Osteocyte (in vitro differentiated cells): ENCODE results near the gene ZNF536. TPM values are rescaled to one million over a fixed set of nuclear protein-coding genes. Genes with fewer than 3 reads are reported as not detected.

Source experiments
- DNase-seq: peaks from one replicate; pipeline ENCODE4 v3.0.0; 2021; ENCODE audit warnings: mixed read lengths; ENCODE audit not compliant: unreplicated experiment; ENCODE audit errors: extremely low spot score
- H3K27ac Mint-ChIP-seq: one replicate; pipeline ENCODE4 v1.8.0; 2021; ENCODE audit warnings: mild to moderate bottlenecking, mixed read lengths; ENCODE audit not compliant: unreplicated experiment
- H3K27me3 Mint-ChIP-seq: one replicate; pipeline ENCODE4 v1.8.0; 2021; ENCODE audit warnings: mixed read lengths; ENCODE audit not compliant: unreplicated experiment
- H3K36me3 Mint-ChIP-seq: one replicate; pipeline ENCODE4 v1.8.0; 2021; ENCODE audit warnings: mixed read lengths; ENCODE audit not compliant: unreplicated experiment
- H3K4me1 Mint-ChIP-seq: one replicate; pipeline ENCODE4 v1.8.0; 2021; ENCODE audit warnings: mixed read lengths; ENCODE audit not compliant: unreplicated experiment
- H3K4me3 Mint-ChIP-seq: one replicate; pipeline ENCODE4 v1.8.0; 2021; ENCODE audit warnings: mild to moderate bottlenecking, moderate library complexity, mixed read lengths; ENCODE audit not compliant: unreplicated experiment
- H3K9me3 Mint-ChIP-seq: one replicate; pipeline ENCODE4 v1.8.0; 2021; ENCODE audit warnings: mixed read lengths; ENCODE audit not compliant: unreplicated experiment
- CTCF ChIP-seq: fragments of 200-600 bp; sonication (generic); IDR thresholded peaks from 2 replicates; pipeline ENCODE4 v1.5.0; 2021; ENCODE audit warnings: antibody characterized with exemption, mild to moderate bottlenecking, moderate library complexity
- long read RNA-seq: library from polyadenylated mRNA; unstranded; transcript quantifications from one replicate; pipeline ENCODE4 v2.0.0, GENCODE V29; 2021
- total RNA-seq: library from RNA; stranded (reverse); gene quantifications from 2 replicates; pipeline ENCODE4 v1.2.1, GENCODE V29; 2021

ZNF536 gene
- not detected in 2 replicates for total RNA-seq
- long read RNA-seq: 0 reads

- Mint-ChIP-seq H3K36me3 (no peaks in the 10 kb centered on the region), H3K4me1 (no peaks in the 10 kb centered on the region), H3K4me3 (no peak within 1 kb of the TSS), H3K27ac (no peak within 1 kb of the TSS), H3K27me3 (peaks cover 17% of the 10 kb centered on the region), H3K9me3 (peaks cover 2% of the 10 kb centered on the region)
- no peak for TF ChIP-seq CTCF
- no peak for DNase-seq
Observed at GRCh38 chr19:30371960-30372824, at the start of gene ZNF536. Gene ZNF536, plus strand, starts transcription at chr19:30372384. Its CDS starts 71,179 bp downstream, at chr19:30443563.

GRCh38 chr19:30322641-30323320, 49.4 kb upstream of the ZNF536 start:
- Mint-ChIP-seq H3K4me1 (no peaks in the 10 kb centered on the region), H3K27ac (no peak overlapping the region), H3K4me3 (no peak overlapping the region), H3K27me3 (no peaks in the 10 kb centered on the region), H3K9me3 (peaks cover 30% of the 10 kb centered on the region), H3K36me3 (no peaks in the 10 kb centered on the region)
- DNase-seq: peak; percentile 76
- no peak for TF ChIP-seq CTCF

- Mint-ChIP-seq H3K27me3 (no peaks in the 10 kb centered on the region), H3K27ac (no peak overlapping the region), H3K4me1 (no peaks in the 10 kb centered on the region), H3K4me3 (no peak overlapping the region), H3K36me3 (no peaks in the 10 kb centered on the region), H3K9me3 (peaks cover 28% of the 10 kb centered on the region)
- no peak for TF ChIP-seq CTCF
- DNase-seq: peak; percentile 5
Observed at GRCh38 chr19:30323904-30324303, 48.3 kb upstream of the ZNF536 start.

GRCh38 chr19:30324982-30325381, 47.2 kb upstream of the ZNF536 start:
- Mint-ChIP-seq H3K36me3 (no peaks in the 10 kb centered on the region), H3K27ac (no peak overlapping the region), H3K4me3 (no peak overlapping the region), H3K9me3 (peaks cover 26% of the 10 kb centered on the region), H3K4me1 (no peaks in the 10 kb centered on the region), H3K27me3 (no peaks in the 10 kb centered on the region)
- TF ChIP-seq CTCF: no peak
- DNase-seq: peak; percentile 62
